HTR-8/SVneo (cell line): ENCODE results near the gene PGBD1.

Experiments used
- DNase-seq: peaks from one replicate; pipeline ENCODE4 v3.0.0; 2011; ENCODE audit warnings: low spot score, mixed read lengths; ENCODE audit not compliant: insufficient read length
- FAIRE-seq: peaks from 2 replicates; lab custom pipeline; 2011; peaks lifted over from hg19 to GRCh38; lab: Jason Lieb, UNC

PGBD1 gene, protein sequence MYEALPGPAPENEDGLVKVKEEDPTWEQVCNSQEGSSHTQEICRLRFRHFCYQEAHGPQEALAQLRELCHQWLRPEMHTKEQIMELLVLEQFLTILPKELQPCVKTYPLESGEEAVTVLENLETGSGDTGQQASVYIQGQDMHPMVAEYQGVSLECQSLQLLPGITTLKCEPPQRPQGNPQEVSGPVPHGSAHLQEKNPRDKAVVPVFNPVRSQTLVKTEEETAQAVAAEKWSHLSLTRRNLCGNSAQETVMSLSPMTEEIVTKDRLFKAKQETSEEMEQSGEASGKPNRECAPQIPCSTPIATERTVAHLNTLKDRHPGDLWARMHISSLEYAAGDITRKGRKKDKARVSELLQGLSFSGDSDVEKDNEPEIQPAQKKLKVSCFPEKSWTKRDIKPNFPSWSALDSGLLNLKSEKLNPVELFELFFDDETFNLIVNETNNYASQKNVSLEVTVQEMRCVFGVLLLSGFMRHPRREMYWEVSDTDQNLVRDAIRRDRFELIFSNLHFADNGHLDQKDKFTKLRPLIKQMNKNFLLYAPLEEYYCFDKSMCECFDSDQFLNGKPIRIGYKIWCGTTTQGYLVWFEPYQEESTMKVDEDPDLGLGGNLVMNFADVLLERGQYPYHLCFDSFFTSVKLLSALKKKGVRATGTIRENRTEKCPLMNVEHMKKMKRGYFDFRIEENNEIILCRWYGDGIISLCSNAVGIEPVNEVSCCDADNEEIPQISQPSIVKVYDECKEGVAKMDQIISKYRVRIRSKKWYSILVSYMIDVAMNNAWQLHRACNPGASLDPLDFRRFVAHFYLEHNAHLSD

DNA sequence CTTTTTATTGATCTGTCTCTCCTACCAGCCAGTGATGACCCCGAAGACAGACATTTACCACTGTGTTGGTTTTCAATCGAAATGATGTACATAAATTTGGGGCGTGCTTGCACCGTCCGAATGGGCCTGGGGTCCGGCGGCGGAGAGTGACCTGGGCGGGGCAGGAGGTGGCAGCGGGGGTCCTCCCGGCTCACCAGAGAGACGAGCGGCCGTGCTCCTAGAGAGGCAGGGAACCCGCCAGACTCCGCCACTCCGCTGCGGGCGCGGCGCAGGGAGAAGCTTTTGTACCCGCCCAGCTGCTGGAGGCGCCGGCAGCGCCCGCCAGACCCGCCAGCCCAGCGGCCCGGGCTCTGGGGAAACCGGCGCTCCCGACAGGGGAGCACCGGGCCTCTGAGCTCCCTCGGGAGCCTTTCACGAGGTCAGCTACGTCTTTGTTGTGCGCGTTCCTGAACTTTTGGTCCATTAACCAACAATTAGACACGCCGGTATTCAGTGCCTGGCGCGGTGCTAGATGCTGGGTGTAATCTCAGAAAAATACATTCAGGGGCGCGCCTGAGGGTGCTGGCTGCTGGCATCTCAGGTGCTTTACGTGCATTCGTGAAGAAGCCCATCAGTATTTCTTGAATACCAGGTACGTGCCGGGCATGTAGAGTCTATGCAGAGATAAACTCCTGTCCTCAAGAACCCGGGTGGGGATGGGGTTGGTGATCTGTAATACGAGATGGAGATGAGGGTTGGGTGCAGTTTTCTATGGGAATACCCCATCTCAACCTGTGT, at the start of gene PGBD1:
Gene PGBD1 (plus strand): TSS at position 285 of the 777 bp plus-strand sequence. CDS start 2,242 bp downstream, outside the sequence.
- FAIRE-seq (no peak), DNase-seq (peak; percentile 72)

DNA sequence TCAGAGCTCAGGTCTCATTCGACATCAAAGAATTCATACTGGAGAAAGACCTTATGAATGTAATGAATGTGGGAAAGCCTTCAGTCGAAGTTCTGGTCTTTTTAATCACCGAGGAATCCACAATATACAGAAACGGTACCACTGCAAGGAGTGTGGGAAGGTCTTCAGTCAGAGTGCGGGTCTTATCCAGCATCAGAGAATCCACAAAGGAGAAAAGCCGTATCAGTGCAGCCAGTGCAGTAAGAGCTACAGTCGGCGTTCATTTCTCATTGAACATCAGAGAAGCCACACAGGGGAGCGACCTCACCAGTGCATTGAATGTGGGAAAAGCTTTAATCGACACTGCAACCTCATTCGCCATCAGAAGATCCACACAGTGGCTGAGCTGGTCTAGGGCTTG, 48.6 kb upstream of the PGBD1 start:
- no peak for FAIRE-seq

DNA sequence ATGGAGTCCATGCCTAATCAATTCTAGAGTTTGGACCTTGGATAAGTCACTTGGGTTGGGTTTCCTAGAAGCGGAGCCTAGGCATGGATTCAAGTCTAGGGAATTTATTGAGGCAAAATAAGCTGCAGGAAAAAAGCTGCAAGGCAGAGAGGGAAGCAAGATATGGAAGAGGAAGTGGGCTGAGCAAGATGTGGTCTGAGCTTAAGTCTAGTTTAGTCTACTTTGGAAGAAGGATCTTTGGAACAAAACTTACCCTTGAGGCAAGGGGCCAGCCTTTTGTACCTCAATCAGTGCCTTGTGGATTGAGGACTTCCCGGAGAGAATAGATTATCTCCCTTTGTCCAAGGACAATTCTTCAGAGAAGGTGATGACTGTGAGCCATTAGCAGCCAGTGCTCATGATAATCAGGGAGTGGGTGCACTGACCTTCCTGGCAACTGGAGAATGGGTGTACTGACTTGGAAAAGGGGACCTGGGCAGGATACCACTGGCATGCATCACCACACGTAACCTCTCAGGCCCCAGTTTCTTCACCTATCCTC, 45.4 kb upstream of the PGBD1 start:
- DNase-seq: no peak
- FAIRE-seq: no peak

More for the DNA sequence above, 48.6 kb upstream of the PGBD1 start:
- no peak for DNase-seq

DNA sequence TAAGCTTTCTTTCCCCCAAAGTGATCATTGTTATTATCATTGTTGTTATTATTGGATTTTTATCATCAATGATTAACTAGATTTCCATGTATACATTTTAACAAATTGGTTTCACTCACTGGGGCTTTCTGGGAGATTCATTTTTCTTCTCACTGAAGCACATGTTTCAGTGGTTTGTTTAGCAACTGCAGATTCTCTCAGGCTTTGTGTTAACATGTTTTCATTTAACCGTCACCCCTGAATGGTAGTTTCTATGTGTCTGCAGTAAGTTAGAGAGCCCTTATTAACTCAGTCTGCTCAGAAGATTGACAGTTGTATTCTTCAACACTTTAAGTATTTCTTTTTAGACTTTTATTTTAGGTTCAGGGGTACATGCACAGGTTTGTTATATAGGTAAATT, 41.7 kb upstream of the PGBD1 start:
- no peak for FAIRE-seq

DNA sequence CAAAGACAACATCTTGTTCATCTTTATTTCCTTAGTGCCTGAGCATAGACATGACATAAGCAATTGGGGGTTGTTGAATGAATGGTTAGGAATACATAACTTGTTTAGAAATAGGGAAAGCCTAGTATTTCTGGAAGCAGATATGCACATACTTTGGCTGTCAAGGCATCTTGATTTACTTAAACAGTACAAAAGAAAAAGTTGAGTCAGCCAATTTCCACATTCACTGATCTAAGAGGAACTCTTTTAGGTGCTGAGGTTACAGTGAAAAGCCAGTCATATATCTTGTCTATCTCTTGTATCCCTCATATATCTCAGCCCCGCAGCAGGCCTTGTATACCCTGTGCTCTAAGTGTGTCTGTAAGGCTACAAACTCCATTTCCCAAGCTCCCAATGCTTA, 40.9 kb upstream of the PGBD1 start:
- no peak for FAIRE-seq
- DNase-seq: no peak

More for the DNA sequence above, 41.7 kb upstream of the PGBD1 start:
- no peak for DNase-seq

DNA sequence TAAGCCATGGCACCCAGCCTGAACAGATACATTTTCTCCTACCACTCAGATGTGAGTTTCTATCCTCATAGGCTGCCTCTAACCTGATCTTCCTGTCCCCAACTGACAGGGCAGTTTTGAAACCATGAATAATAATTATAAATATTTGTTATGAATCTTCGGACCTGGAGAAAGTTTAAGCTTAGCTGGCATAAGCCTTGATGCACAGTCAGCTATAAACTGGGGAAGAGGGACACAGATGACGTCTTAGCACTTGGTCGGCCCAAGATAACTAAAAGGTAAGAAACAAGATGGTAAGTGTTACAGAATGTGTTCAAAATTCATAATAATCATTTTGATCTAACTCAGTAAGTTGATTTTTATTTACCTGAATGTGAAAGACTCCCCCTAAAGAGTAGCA, 37.4 kb upstream of the PGBD1 start:
- FAIRE-seq (no peak), DNase-seq (no peak)

DNA sequence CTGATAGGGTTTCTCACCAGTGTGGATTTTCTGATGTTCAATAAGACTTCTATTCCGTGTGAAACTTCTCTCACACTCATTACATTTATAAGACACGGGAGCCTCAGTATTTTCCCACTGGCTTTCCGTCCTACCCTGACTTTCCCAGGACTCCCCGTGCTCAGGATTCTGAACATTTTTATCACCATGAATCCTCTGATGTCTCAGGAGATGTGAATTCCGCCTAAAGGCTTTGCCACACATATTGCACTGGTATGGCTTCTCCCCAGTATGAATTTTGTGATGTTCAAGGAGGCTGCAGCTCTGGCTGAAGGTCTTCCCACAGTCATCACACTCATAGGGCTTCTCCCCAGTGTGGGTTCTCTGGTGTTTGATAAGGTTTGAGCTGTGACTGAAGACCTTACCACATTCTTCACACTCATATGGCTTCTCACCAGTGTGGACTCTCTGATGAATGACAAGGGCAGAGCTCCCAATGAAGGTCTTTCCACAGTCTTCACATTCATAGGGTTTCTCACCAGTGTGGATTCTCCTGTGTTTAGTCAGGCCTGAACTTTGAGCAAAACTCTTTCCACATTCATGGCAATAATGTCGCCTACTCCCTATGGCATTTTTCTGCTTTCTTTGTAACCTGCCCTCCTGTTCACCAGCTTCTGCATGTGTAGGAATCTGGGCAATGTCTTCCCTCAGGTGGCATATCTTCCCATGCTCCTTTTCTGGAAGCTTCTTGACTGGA, 36.0 kb upstream of the PGBD1 start:
- DNase-seq (no peak), FAIRE-seq (no peak)

DNA sequence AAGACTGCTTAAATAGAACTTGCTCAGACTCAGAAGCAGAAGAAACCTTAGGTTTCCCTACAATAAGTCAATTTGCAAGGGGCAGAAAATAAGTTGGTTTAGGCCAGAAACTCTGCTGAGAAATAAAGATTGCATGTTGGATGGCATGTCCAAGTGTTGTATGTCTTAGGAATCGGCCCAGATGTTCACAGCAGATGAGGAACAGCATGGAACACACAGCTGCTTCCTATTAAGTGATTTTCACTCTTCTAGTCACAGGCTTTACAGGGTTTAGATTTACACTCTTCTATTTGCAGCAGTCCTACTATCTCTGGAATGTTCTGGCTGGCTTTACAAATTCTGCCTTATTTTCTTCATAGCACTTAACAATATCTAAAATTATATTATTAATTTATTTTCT, 32.5 kb upstream of the PGBD1 start:
- DNase-seq: no peak
- FAIRE-seq: no peak

DNA sequence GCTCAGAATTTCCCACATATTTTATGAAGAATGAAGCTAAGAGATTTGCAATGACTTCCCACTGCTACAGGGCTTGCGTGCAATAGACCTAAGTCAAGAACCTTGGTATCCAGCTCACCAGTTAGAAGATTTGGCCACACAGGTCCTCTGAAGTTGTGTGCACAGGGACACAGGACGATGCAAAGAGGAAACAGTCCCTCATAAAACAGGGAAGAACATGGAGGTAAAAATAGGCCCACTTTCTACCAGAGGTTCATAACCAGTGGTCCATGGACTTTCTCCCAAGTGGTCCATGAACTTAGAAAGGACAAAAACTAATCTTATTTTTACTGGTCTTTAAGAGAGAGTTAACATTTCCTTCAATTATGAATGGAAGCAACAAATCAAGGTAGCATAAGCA, 30.6 kb upstream of the PGBD1 start:
- FAIRE-seq (no peak), DNase-seq (no peak)

DNA sequence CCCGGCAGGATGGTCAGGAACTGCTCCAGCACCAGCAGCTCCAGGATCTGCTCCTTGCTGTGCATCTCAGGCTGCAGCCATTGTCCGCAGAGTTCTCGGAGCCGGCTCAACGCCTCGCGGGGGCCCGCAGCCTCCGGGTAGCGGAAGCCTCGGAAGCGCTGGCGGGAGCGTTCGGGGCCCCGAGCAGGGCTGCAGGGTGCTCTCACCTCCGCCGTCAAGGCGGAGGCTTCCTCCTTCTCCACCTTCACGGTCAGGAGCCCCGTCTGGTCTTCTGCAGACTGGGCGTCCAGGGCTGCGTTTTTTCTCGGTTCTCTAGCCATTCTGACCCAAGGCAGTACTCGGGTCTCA, 29.7 kb upstream of the PGBD1 start:
- no peak for FAIRE-seq
- DNase-seq: no peak

DNA sequence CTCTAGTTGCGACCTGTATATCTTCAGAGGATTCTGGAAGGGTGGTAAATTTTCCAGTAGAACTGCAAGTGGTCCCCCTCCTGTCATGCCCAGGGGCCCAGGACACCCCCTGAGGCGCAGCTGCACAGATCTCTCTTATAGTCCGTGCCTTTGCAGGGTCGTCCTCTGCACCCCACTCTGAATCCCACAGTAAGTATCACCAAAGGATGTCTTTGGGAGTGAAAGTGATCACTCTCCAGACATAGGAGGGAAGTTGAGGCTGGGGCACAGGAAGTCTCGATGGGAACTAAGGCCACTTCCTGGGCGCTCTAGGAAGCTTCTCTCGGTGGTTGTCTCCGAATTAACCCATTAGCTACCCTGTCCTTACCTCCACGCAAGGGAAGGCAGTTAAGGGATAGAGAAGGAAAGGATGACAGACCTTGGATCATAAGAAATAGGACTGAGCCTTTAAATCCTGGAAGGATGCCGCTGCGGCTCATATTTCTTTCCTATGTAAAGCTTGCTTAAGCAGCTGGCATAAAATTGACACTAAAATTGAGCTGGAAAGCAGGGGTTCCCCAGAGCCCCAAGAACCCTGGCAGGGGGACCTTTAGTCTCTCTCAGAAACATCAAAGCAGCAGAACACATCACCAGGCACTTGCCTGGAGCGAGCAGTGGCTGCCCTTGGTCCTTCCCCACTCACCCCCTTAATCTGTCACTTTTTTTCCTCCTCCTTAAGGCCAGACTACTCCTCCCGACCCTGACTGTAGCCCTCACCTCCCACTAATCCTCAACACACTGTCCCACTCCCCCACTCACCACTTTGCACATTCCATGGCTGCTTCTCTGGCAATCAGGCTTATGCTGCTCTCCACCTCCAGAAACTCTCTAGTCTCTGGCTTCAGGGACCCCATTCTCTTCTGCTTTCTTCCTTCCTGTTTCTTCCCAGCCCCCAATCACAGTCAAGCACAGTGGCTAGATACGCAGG, 29.1 kb upstream of the PGBD1 start, which contains the start of gene ZKSCAN4:
Gene ZKSCAN4 (minus strand): TSS at position 261 of the 967 bp plus-strand sequence. CDS start 289 bp downstream, outside the sequence.
- peak; percentile 84 for DNase-seq
- FAIRE-seq: no peak

DNA sequence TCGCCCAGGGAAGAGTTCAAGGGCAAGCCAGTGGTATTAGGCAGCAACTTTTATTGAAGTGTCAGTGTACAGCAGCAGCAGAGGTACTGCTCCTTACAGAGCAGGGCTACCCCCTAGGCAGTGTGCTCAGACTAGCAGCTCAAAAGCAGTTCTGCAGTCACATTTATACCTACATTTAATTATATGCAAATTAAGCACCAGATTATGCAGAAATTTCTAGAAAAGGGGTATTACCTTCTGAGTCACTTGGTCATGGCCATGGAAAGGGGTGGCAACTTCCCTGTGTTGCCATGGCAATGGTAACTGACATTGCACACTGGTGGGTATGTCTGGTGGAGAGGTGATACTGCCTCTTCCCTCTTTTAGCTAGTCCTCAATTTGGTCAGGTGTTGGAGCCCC, 27.3 kb upstream of the PGBD1 start:
- no peak for FAIRE-seq
- no peak for DNase-seq

DNA sequence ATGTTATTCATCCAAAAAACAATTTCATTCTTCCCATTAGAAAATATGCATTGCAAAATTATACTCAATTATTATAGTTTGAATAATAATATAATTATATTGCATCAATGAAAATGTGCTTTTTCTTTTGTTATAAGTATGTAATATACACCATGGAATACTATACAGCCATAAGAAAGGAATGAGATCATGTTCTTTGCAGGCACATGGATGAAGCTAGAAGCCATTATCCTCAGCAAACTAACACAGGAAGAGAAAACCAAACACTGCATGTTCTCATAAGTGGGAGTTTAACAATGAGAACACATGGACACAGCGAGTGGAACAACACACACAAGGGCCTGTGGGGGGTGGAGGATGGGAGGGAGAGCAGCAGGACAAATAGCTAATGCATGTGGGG, 24.3 kb upstream of the PGBD1 start:
- FAIRE-seq (no peak), DNase-seq (no peak)

DNA sequence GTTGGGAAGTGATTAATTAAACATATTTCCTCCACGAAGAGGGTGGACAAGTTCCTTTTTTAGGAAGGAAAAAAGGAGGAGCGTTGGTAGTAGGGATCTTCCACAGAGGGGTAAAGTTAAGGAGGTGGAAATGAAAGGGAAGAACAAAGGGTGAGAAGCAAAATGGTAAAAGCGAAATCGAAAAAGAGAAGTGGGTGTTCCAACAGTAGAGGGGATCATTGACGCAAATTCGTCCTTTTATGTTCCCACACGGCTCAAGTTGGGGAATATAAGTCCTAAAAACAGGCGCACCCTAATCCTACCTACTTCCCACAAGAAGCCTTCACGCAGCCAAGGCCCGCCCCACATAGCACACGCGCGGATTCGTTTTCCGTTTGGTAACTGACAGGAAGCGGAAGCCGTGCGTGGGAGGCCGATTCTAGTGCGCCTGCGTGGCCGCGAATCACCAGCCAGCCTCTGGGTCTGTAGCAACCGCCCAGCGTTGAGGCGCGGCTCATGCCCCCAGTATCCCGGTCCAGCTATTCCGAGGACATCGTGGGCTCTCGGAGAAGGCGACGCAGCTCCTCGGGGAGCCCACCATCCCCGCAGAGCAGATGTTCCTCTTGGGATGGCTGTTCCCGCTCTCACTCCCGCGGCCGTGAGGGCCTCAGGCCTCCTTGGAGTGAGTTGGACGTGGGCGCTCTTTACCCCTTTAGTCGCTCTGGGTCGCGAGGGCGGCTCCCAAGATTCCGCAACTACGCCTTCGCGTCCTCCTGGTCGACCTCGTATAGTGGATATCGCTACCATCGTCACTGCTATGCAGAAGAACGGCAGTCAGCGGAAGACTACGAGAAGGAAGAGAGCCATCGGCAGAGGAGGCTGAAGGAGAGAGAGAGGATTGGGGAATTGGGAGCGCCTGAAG, 22.2 kb upstream of the PGBD1 start, which contains the start of gene NKAPL:
Gene NKAPL (plus strand): TSS at position 421 of the 901 bp plus-strand sequence. CDS start 75 bp downstream, at position 496.
- FAIRE-seq (no peak), DNase-seq (no peak)

DNA sequence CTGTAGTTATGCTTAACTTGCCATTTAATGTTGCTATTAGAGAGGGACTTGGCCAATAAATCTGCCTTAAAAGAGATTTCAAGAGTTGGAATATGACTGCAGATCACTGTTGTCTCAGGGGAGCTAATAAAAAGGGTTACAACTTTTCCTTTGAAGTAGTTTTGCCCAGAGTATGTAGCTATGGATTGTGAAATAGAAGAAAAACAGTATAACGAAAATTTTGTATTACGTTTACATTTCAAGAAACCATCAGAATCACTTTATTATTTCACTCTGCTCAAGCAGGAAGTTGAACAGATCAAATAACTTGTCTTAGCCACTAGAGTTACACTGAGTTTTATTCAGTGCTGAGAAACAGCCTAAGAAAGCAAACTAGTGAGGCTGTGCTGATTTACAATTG, 17.4 kb upstream of the PGBD1 start:
- DNase-seq (no peak), FAIRE-seq (no peak)

DNA sequence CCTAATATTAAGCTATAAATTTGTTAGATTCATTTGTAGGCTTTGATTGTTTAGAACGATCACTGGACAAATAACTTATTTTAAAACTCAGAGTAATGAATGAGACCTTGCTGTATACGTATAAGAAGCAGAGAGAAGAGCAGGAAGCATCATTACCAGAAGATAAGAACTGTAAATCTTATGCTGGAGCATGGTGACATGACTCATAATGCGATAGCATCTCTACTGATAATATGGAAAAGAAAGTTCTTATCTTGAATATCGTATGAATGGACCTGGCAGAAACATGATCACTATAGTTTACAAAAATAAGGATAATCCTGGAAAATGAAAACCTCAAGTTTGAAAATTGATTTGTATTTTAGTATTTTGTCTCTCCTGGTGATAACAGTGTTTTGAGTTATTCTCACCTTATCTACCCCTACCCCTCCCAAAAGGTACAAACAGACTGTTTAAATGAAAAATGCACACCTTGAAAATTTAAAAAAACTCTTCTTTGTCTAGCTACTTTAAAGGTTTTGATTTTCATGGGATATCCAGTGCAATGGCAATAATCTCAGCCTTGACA, 16.5 kb upstream of the PGBD1 start:
- no peak for FAIRE-seq
- DNase-seq: no peak

DNA sequence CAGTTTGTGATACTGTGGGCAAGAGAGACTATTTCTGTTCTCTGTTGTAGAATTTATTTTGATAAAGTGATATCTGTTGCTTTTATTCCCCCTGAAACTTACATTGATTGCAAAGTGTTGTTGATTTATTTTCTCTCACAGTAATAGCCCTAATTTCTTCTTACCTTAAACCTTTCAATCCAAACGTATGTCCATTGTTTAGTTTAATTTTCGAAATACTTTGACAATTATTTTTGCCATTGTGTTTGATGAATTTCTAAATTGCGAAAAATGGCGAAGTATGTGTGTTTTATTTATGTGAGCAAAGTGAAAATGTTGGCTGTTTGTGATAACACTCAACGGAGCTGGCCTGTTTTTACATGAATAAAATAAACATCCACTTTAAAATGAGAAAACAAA, 14.8 kb upstream of the PGBD1 start:
- DNase-seq: no peak
- FAIRE-seq: no peak
